Measurements from ENCODE around the gene DYNC2LI1.

DYNC2LI1 gene

GRCh38 chr2:43851011-43851980 lies 77.5 kb downstream of the DYNC2LI1 start:
- DNase-seq, result no peak

- DNase-seq, result no peak
These were observed 78.4 kb downstream of the DYNC2LI1 start for GRCh38 chr2:43852196-43852730.

- DNase-seq, result no peak
These were observed 79.6 kb downstream of the DYNC2LI1 start for GRCh38 chr2:43853141-43854081.

GRCh38 chr2:43854671-43855070 lies 80.8 kb downstream of the DYNC2LI1 start:
- no peak for DNase-seq

GRCh38 chr2:43855292-43855691 lies 81.5 kb downstream of the DYNC2LI1 start:
- DNase-seq, result no peak
